Endothelial cell of hepatic sinusoid (primary cell): ENCODE measurements around the gene GBX1.

Experiments
- in situ Hi-C: cut with HindIII; loops from 2 replicates; pipeline ENCODE4 v1.10.0; 2017; ENCODE audit warnings: low sequenced_read_pairs

The GBX1 gene

DNA sequence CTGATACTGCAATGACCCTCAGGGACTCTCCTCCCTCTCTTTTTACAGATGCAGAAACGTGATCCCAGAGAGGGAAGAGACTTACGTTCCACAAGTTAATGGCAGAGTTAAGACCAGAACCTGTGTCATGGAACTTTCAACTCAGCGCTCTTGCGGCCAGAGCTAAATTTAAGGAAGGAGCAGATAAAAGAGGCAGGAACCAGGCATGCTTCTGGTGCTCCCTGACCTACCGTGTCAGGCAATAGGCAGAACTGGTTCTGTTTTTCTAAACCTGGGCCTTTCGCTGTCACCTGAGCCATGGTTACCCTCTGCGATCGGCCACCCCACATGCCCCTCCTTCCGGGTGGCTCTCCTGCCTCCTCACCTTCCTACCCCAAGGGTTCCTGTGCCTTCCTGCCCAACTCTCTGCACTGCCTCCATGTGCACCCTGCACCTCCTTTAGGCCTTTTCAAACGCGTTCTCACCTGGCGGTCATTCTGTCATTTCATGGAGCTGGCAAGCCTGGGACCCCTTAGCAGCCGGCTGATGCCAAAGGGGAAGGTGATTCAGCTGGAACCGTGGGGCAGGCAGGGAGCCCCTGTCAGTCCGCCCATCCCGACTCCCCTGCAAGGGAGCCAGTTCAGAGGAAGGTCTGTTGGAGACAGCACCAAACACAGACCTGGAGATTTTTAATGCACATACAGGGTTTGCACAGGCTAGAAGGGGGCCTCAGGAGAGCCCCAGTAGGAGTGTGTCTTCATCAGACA, 7.7 kb upstream of the GBX1 start:
- in situ Hi-C loops = no loop called here

DNA sequence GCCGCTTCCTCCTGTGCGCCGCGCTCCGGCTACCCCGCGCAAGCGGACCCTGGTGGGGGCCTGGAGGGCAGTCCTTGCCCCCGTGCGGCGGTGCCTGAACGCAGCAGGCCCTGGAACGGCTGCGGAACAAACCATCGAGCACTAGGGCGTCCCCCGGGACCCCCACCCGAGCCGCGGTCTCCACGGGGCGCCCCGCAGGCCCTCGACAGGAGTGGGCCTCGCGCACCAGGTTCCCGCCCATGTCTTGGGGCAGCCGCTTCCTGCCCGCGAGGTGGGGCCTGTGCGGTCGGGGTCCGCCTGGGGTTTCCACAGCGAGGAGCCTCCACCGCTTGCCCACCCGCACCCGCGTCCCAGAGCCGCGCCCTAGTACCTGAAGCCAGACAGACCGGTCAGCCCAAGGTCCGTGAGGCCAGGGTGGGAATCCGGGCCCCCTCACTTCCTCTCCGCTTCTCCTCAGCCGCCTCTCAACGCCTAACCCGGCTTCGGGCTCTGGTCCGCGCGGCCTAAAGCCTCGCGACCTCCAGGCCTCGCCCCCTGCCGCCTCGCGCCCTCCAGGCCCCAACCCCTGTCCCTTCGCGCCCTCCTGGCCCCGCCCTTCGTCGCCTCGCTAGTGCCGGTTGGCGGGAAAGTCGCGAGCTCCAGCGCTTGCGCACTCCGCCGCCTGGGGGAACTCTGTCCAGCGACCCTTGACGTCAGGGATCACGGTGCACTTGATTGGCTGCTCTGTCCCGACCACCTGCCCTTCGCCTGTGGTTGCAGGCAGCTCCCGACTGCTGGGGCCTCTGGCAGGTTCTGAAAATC, 7.0 kb upstream of the GBX1 start:
- in situ Hi-C loops = no loop called here

DNA sequence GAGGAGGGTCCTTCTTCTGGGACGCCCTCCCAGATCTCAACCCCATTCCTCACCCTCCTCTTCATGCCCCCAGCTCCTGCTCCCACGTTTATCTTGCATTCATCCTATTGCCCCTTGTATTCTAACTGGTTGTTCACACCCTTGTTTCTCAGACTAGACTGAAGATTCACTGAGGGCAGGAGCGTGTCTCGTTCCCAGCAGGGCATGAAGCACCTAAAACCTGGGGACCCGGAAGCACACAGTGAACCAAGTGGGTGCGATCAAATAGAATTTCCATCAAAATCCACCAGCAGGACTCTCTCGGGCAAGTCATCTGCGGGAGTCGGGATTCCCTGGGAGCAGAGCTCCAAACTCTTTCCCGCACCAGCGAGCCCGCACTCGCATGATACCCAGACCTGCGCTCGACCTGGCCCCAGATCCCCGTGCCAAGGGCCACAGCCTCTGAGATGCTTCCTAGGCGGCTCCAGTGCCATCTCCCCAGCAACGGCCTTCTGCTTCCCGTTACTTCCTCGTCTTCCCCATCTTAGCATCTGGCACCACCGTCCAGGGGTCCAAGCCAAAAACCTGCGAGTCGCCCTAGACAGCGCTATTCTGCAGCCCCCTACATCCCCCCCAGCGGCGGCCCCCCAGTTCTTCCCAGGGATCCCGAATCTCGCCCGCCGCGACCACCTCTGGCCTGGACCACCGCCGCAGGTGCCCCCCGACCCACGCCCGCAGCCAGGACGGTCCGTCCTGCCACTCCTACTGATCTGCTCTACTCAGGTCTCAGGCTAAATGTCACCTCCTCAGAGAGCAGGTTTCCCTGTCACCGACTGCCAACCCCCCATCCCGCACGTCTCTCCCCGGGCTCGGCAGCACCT, 6.1 kb upstream of the GBX1 start:
- in situ Hi-C loops = no loop called here

DNA sequence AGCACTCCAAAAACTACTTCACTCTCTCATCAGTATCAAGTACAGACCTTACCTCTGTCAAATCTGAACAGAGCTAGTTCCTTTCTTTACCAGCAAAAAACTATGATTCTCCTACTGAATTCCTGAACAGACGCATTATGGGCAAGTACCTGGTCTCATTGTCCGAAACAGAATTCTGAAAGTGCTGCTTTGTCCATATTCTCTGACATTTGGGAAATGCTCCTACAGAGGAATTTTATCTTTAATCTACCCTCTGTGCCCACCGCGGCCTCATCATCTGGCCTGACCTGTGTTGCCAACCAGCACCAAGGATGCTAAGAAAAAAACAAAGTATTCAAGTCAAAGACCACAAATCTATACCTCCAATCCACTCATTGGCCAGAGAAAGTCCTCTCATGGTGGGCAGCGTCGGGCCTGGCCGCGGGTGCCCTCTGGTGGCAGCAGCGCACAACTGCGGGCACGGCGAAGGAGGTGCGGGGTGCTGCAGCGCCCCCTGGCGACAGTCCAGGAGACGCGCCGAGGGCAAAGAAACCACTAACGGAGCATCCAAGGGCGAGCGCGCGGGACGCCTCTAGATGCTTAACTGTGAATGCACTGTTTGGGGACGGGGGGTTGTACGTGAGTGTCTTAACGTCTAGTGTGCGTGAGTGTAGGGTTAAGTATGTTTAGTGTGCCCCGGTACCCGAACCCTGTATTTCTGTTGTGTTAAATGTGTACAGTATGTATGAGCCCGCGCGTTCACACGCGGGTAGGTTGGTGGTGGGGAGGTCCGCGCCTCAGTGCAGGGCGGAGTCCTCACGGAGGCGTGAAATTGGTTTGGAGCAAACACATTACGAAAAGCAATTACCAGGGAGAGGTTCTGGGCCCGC, 5.0 kb upstream of the GBX1 start:
- in situ Hi-C loops = no loop called here

DNA sequence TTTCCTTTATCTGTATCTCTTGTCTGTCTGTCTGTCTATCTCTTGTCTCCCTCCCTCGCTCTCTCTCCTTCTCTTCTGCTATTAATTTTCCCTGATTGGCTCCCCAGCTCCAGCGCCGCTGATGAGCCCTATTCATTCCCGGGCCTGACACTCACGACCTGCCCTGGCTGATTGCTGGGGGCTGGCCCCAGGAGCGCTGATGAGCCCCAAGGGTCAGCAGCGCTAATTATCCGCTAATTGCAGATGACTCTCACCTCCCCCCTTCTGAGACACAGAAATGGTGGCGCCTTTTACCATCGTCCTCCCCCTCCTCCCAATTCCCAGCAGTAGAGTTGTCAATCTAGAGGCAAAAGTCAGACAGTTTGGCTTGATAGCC, 1.3 kb upstream of the GBX1 start:
- in situ Hi-C loops = loop anchor here (5.0 kb wide), 3 partner anchors 39 to 84 kb away; partner anchors contain the start of gene AGAP3

DNA sequence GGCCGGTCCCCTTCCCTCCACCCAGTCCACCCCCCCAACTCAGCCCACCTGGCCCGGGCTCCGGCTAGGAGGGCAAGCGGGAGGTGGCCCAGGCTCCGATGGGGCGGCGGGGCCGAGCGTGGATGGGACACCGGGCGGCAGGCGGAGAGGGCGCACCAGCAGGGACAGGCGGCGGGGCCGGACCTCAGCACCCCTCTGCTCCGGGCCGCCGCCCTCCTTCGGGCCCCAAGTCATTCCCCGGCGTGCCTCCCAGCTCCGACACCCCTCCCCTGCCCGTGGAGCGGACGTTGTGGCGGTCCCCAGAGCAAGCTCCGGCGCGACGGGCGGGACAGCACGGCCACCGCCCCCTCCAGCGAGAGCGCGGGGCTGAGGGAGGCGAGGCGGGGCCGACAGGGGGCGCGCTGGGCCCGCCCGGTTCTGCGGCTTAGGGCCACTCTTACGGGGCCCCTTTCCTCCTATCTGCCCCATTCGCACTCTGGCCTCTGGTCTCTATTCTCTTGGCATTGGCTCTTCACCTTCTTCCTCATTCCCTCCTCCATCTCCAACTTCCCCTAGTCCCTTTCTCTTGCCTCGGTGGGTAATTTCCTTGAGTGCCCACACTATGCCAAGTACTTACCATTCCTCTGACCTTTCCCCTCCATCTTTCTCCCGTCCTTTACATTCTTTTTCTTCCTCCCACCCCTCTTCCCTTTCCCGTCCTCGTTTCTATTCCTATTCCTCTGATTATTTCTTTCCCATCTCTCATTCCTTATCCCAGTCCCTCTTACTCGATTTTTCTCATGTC, 701 bp upstream of the GBX1 start:
- in situ Hi-C loops = loop anchor here (5.0 kb wide), 3 partner anchors 39 to 84 kb away; partner anchors contain the start of gene AGAP3

DNA sequence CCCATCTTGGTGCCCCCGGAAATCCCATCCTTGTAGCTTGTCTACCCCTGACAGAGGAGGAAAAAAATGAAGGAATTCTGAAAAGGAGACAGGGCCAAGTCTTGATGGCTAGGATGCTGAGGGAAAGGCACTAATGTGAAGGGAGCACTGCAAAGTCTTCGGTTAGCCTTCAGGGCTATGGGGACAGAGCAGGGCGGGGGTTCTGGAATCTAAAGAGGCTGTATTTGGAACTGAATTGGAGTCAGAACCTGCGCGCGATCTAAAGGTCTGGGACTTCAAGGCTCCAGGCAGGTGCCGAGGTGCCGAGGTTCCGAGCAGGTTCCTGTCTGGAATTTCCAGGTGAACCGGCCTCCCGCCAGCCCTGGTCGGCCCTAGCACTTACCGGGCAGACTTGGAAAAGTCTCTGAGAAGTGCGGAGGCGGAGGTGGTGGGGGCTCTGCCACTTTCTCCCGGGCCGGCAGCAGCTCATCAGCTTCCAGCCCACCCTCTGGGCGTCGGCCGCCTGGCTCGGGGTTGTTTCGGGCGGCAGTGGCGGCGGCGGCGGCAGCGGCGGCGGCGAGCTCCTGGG, 781 bp downstream of the GBX1 start:
- in situ Hi-C loops = loop anchor here (5.0 kb wide), 3 partner anchors 41 to 86 kb away; partner anchors contain the start of gene AGAP3

DNA sequence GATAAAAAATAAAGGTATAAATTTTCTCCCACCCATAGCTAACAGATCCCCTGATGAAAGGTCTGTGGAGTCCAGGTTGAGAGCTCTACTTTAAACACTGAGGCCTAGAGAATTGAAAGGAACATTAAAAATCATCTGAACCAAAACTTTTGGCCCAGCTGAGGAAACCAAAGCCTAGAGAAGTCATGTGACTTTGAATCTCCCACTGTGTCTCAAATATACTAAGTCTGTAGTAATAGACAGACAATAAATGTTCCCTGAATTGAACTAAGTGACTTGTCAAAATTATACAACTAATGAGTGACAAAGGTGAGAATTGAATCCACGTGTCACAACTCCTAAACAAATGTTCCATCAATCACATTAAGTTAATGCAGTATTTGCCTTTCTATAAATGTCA, 5.7 kb downstream of the GBX1 start:
- in situ Hi-C loops = no loop called here

DNA sequence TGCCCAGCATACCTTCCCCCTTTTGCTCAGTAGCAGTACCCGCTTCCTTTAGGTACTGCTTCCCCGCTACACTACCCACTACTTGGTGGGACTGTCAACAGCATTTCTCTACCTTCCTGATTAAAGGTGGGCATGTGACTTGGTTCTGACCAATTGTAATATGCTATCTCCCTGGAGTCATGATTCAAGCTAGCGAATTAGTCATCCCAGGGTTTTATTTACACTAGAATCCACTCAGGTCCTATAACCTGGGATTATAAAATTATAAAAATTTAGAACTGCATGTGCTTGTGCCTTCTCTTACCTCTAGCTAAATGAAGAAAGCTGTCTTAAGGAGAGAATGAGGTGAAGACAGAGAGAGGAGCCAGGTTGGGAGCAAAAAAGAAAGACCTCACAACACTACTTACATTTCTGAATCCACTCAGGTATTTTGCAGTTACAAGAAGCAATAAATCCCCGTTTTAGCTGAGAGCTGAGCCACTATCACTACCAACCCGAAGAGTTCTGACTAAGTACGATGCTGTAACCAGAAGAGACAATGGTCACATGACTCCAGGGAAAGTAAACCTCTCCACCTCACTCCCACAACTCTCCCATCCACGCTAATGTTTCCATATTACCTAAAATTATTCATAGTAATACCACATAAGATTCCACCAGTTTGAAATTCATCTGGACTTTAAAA, 9.7 kb downstream of the GBX1 start:
- in situ Hi-C loops = no loop called here

DNA sequence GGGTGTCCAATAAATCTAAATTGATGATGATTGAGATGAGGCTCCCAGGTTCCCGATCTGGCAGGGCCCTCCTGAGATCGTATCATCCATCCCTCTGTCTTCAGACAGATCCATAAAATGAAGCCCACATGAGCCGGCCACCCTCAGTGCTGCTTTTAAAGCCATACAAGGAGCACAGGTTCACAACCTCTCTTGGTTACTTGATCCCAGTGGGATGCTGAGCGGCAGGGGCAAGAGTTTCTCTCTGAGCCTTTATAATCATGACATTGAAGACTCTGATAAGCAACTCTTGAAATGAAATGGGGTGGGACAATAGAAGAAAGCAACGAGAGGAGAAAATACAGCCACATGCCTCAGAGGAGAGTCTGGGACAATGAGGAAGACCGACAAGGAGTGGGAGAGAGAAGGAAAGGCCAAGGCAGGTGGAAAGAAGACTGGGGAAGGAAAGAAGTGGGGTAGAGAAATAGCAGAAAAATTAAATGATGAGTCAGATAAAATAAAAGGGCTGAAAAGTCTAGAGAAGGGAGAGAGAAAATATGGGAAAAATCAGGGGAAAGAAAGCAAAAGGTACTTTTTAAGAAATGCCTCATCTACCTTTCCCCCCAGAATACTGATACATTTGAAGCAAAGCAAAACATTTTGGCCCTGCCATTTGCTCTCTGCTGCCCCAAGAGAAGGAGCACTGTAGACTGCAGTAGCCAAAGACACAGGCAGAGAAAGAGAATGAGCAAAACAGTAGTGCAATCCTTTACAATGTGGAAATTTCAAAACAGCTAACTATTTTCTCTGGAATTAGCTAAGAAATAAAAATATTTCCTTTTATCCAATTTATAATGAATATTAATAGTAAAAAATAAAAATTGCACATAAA, 14.6 kb downstream of the GBX1 start:
- in situ Hi-C loops = no loop called here

DNA sequence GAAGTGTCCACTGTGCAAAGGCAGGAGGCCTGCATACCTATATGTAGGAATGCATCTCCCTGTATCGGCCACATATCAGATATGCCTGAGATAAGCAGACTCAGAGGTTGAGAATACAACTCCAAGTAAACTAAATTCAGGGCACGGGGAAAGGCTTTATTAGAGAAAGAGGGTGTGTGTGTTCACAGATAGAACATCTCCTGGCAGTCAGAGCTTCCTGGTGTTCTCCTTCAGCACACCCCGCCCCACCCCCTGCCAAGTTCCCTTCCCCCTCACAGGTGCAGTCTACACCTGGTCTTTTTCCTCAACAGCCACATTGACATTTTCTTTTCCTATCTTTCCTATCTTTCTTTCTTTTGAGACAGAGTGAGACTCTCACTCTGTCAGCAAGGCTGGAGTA, 17.1 kb downstream of the GBX1 start:
- in situ Hi-C loops = no loop called here

DNA sequence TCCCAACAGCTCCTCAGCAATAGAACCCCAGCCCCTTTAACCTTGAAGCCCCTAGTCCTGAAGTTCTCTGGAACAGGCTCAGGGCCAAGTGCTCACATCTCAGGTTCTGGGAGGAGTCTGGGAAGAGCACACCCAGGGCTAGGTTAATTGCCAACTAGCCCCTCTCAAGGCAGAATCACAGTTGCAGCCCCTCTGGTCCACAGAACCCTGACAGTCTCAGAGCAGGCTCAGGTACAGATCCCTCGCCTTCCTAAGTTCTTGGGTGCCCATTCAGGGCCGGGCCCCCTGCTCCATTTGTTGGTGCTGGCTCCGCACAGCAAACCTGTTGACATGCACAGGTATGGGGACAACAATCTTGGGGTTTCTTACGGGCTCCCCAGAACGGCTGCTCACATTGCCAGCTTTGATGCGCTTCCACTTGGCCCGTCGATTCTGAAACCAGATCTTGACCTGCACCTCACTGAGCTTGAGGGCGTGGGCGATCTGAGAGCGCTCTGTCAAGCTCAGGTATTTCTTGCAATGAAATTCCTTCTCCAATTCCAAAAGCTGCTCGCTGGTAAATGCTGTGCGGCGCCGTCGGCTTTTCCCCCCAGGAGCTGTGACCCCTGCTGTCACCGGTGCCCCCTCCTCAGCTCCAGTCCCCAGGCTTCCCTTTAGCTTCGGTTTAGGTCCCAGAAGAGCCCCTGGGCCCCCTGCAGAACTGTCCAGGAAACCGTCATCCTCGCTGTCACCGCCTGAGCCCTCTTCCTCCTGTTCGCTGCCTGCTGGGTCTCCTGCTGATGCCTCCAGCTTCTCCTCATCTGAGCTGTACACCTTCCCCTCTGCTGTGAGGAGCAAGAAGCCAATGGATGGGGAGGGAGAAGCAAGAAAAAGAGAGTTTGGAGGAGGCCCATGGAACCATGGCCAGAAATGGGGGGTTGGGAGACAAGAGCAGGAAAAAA, 18.9 kb downstream of the GBX1 start:
- in situ Hi-C loops = loop anchor here (5.0 kb wide), 2 partner anchors 136 to 154 kb away; no protein-coding TSS in a partner anchor

DNA sequence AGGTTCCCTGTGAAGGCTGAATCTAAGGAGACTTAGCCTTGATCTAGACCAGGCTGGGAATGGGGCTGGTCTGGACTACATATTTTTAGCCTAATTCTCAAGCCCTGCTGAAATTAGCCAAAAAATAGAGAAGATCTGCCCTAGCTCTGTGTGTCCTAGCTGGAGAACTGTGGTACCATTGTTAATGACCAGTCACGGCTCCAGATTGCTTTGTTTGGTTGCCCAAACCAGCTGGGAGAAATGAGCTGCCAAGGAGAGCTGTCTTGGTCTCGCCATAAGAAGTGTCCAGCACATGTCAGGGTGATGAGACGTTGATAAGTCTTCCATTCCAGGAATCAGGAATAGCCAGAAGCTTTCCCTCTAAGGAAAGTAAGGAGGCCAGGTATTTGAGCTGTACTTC, 20.7 kb downstream of the GBX1 start:
- in situ Hi-C loops = loop anchor here (5.0 kb wide), 2 partner anchors 134 to 156 kb away; no protein-coding TSS in a partner anchor

DNA sequence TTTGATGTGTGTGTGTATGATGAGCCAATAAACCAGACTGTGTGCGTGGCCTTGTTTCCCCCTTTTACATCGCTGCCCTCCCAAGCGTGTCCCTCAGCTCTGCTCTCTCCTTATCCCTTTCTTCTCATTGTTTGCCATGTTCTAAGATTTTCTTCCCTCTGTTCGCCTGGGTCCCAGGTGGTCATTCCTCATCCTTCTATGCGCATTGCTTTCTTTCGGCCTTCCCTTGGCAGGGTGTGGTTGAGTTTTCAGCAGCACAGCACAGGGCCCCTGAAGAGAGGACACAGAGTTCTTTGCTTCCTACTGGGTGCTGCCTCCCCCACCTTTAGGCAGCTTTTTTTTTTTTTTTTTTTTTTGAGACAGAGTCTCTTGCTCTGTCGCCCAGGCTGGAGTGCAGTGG, 23.1 kb downstream of the GBX1 start:
- in situ Hi-C loops = no loop called here

DNA sequence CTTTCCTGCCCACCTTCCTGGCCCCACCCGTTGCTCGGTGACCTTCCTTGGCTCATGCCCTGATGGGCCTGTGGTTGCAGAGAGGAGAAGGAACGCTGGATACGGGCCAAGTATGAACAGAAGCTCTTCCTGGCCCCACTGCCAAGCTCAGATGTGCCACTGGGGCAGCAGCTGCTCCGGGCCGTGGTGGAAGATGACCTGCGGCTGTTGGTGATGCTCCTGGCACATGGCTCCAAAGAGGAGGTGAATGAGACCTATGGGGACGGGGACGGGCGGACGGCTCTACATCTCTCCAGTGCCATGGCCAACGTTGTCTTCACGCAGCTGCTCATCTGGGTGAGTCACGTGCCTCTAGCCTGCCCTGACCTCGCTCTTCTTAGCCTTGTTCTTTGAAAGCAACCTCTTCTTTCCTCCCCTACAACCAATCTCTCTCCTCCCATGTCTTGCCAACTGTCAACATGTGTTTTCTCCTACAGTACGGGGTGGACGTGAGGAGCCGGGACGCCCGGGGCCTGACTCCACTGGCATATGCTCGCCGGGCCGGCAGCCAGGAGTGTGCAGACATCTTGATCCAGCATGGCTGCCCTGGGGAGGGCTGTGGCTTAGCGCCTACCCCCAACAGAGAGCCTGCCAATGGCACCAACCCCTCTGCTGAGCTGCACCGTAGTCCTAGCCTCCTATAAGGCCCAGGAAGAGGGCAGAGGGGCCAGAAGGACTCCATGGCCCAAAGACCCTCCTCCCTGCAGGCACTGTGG, 24.1 kb downstream of the GBX1 start:
- in situ Hi-C loops = no loop called here

DNA sequence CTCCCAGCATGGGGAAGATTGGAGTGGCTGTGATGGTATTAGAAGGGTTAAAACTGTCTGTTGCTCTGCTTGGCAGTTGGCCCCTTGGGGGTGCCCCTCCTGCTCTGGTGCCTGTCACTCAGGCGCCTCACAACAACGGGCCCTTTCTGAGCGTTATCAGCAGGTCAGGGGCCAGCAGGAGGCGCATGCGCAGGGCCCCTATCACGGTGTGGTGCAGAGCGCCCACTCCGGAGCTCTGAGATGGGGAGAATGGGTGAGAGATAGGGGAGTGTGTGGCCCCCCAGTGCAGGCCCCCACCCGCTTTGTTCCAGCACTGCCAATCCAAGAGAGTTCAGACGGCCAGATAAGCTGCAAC, 24.8 kb downstream of the GBX1 start:
- in situ Hi-C loops = no loop called here
